Upper lobe of left lung (tissue), 4 donors: ENCODE data around the gene PIK3IP1.

ENCODE experiments used
- POLR2A ChIP-seq, 4 donors: fragments of 450-650 bp; IDR thresholded peaks; one replicate each; pipeline ENCODE4 v1.5.1; 2016 to 2017; ENCODE audit warnings: antibody characterized with exemption in 4 of 4, mild to moderate bottlenecking in 2 of 4
- POLR2AphosphoS5 ChIP-seq, 2 donors: sonication (generic); formaldehyde crosslinking; IDR thresholded peaks; one replicate each; pipeline ENCODE4 v1.5.1; 2017; ENCODE audit warnings: antibody characterized with exemption in 2 of 2
- TF ChIP-seq, protein P1 (sequence below), 6 experiments: fragments of 450-650 bp in 4 of 6; fragments of 200-600 bp in 2 of 6; sonication (generic) in 2 of 6; IDR thresholded peaks; one replicate each; pipeline ENCODE4 v1.5.1; 2016 to 2019; ENCODE audit warnings: antibody characterized with exemption in 6 of 6

DNA sequence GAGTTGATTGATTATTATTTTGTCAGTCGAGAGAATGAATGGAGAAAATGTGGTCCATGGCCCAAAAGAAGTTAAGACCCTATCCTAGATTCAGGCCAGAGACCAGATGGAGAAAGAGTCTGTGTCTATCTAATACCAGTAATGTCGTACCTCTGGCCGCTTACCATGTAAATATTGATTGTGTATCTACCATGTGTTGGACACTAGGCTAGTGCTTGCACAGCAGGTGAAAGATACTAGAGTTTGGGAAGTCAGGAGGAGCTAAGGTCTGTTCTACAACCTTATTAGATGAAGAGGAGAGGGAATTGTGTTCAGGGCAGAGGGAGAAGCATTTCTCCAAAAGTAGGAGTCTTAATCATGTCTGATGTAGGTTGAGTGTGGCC lies 31.8 kb downstream of the PIK3IP1 start:
- TF ChIP-seq, protein P1, sequence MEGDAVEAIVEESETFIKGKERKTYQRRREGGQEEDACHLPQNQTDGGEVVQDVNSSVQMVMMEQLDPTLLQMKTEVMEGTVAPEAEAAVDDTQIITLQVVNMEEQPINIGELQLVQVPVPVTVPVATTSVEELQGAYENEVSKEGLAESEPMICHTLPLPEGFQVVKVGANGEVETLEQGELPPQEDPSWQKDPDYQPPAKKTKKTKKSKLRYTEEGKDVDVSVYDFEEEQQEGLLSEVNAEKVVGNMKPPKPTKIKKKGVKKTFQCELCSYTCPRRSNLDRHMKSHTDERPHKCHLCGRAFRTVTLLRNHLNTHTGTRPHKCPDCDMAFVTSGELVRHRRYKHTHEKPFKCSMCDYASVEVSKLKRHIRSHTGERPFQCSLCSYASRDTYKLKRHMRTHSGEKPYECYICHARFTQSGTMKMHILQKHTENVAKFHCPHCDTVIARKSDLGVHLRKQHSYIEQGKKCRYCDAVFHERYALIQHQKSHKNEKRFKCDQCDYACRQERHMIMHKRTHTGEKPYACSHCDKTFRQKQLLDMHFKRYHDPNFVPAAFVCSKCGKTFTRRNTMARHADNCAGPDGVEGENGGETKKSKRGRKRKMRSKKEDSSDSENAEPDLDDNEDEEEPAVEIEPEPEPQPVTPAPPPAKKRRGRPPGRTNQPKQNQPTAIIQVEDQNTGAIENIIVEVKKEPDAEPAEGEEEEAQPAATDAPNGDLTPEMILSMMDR (IDR thresholded peaks at IDR 0.05): no peak
- no peak for TF ChIP-seq POLR2A (IDR thresholded peaks at IDR 0.05)
- no peak for TF ChIP-seq POLR2AphosphoS5 (IDR thresholded peaks at IDR 0.05)
